Common myeloid progenitor, CD34-positive (primary cell): ENCODE measurements around the gene ALG12.

ENCODE experiments used
- CTCF ChIA-PET: fragments of 350-600 bp; sonication (Branson Sonifier 250); formaldehyde crosslinking; loops from one replicate; lab custom pipeline; 2021; ENCODE audit warnings: antibody characterized with exemption; lab: Charles Lee
- POLR2A ChIA-PET: fragments of 350-600 bp; sonication (Branson Sonifier 250); formaldehyde crosslinking; loops from one replicate; lab custom pipeline; 2021; ENCODE audit warnings: antibody characterized with exemption; lab: Charles Lee
- DNase-seq, 3 donors: peaks; one replicate each; pipeline versions ENCODE4 v3.0.0 to v3.0.0-alpha.2; 2013
- H3K27ac ChIP-seq, 2 experiments: 1 replicate in 1 of 2; 2 replicates in 1 of 2; pipeline ENCODE4 v1.7.0; 2013; ENCODE audit warnings: inconsistent platforms in 2 of 2, low read length in 2 of 2, mild to moderate bottlenecking in 2 of 2, low read depth in 1 of 2, moderate library complexity in 1 of 2; ENCODE audit not compliant: severe bottlenecking in 2 of 2, insufficient read depth in 1 of 2, poor library complexity in 1 of 2
- H3K27me3 ChIP-seq, 5 experiments: replicated peaks in 2 of 5; 1 replicate in 3 of 5; 2 replicates in 2 of 5; pipeline versions ENCODE4 v1.6.1 to v1.7.0; 2013; ENCODE audit warnings: low read length in 4 of 5, mild to moderate bottlenecking in 2 of 5, moderate library complexity in 2 of 5, inconsistent platforms in 1 of 5; ENCODE audit not compliant: insufficient read depth in 5 of 5, control insufficient read depth in 4 of 5
- H3K36me3 ChIP-seq, 4 experiments: 1 replicate in 2 of 4; 2 replicates in 2 of 4; pipeline versions ENCODE4 v1.6.1 to v1.7.0; 2013; ENCODE audit warnings: low read length in 3 of 4, control low read depth in 1 of 4, mild to moderate bottlenecking in 1 of 4; ENCODE audit not compliant: control insufficient read depth in 4 of 4, insufficient read depth in 4 of 4
- H3K4me1 ChIP-seq, 4 experiments: 1 replicate in 3 of 4; 2 replicates in 1 of 4; pipeline versions ENCODE4 v1.6.1 to v1.7.1; 2013; ENCODE audit warnings: low read length in 3 of 4, mild to moderate bottlenecking in 3 of 4, control low read depth in 1 of 4, inconsistent platforms in 1 of 4, moderate library complexity in 1 of 4; ENCODE audit not compliant: control insufficient read depth in 4 of 4, insufficient read depth in 4 of 4; ENCODE audit errors: control extremely low read depth in 1 of 4
- H3K4me3 ChIP-seq, 7 experiments: 1 replicate in 4 of 7; 2 replicates in 3 of 7; pipeline versions ENCODE4 v1.5.1 to v1.7.0; 2013; ENCODE audit warnings: mild to moderate bottlenecking in 7 of 7, low read length in 6 of 7, moderate library complexity in 6 of 7, inconsistent platforms in 2 of 7, low read depth in 2 of 7, control low read depth in 1 of 7; ENCODE audit not compliant: insufficient read depth in 4 of 7, control insufficient read depth in 1 of 7; ENCODE audit errors: extremely low read depth in 1 of 7
- H3K9me3 ChIP-seq, 5 experiments: 1 replicate in 4 of 5; 2 replicates in 1 of 5; pipeline versions ENCODE4 v1.6.1 to v1.7.1; 2013; ENCODE audit warnings: low read length in 4 of 5, mild to moderate bottlenecking in 2 of 5, inconsistent platforms in 1 of 5, low read depth in 1 of 5, moderate library complexity in 1 of 5; ENCODE audit not compliant: control insufficient read depth in 4 of 5, insufficient read depth in 2 of 5; ENCODE audit errors: control extremely low read depth in 1 of 5
- WGBS: methylation state at CpG from one replicate; pipeline ENCODE4 v1.1.5; 2013; ENCODE audit not compliant: insufficient coverage; 5-methylcytosine and 5-hydroxymethylcytosine counted together

Gene ALG12

GRCh38 chr22:49904040-49904369, 14.2 kb downstream of the ALG12 start:
- 91% methylated on average over 11 of the region's 11 CpGs for WGBS
- ChIA-PET POLR2A (no interaction called here), CTCF (no interaction called here)
- no peak overlapping the region for H3K4me3 ChIP-seq
- H3K36me3 ChIP-seq: peaks cover 17 to 73% (median 61%) of the 10 kb centered on the region in 4 experiments
- H3K27ac ChIP-seq: no peak overlapping the region
- H3K9me3 ChIP-seq: no peaks in the 10 kb centered on the region
- no peaks in the 10 kb centered on the region for H3K4me1 ChIP-seq
- H3K27me3 ChIP-seq: no peaks in the 10 kb centered on the region
- no peak for DNase-seq

GRCh38 chr22:49903322-49904039, 14.8 kb downstream of the ALG12 start:
- peaks cover 17 to 72% (median 58%) of the 10 kb centered on the region in 4 experiments for H3K36me3 ChIP-seq
- H3K27me3 ChIP-seq: no peaks in the 10 kb centered on the region
- CTCF ChIA-PET: interaction anchor here (0.7 to 1.0 kb wide), 3 partner anchors 9 to 44 kb away, joined by 3 read pairs; no protein-coding TSS in a partner anchor
- no peak for DNase-seq
- WGBS: 95% methylated on average over 15 of the region's 17 CpGs
- H3K4me3 ChIP-seq: no peak overlapping the region
- H3K4me1 ChIP-seq: no peaks in the 10 kb centered on the region
- POLR2A ChIA-PET: no interaction called here
- H3K27ac ChIP-seq: no peak overlapping the region
- H3K9me3 ChIP-seq: no peaks in the 10 kb centered on the region

DNA sequence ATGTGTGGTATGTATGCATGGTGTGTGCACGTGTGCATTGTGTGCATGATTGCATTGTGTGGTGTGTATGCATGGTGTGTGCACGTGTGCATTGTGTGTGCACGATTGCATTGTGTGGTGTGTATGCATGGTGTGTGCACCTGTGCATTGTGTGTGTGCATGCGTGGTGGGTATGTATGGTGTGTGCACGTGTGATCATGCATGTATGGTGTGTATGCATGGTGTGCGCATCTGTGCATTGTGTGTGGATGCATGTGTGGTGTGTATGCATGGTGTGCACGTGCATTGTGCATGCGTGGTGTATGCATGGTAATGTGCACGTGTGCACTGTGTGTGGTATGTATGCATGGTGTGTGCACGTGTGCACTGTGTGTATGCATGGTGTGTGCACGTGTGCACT, 16.8 kb downstream of the ALG12 start:
- 95% methylated on average over 8 of the region's 11 CpGs for WGBS

DNA sequence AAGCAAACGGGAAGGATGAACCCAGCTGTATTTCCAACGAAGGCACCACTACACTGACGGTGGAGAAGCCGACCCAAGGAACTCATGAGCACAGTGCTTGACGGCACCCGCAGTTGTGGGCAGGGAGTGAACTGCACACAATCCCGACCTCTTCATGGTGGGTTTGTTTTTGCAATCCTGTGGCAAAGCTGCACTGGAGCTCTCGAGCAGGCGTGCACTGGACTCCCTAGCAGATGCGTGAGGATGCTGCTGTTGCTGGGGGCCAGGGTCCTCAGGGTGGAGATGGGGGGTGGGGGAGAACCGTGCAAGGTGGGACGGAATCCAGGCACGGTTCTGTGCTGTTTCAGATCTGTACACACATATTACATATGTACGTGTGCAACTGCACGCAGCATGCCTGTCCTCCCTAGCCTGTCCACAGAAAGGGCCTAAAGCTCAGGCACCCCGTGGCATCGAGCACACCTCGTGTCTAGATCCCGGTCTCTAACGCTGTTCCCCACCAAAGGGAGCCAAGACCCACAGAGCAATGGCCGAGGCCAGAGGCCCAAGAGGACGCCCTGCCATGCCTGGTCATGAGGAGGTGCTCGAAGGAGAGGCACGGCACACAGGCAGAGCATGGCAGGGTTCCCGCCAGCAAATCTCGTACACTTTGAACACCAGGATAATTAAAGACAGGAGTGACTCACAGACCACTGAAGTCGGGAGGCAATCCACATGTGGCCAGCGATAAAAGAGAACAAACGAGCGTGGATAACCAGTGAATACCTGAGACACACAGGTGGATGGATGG, 17.6 kb downstream of the ALG12 start:
- WGBS: 97% methylated on average over 24 of the region's 30 CpGs
- ChIA-PET POLR2A (interaction anchor here (0.6 kb wide), 1 partner anchor 88 kb away, joined by 3 read pairs; no protein-coding TSS in a partner anchor), CTCF (interaction anchor here (0.6 to 1.0 kb wide), 2 partner anchors 11 to 14 kb away, joined by 3 read pairs; no protein-coding TSS in a partner anchor)
- no peak for DNase-seq
- Histone ChIP-seq H3K27ac (no peak overlapping the region), H3K9me3 (no peaks in the 10 kb centered on the region), H3K4me1 (no peaks in the 10 kb centered on the region), H3K4me3 (no peak overlapping the region), H3K36me3 (peaks cover 13 to 55% (median 44%) of the 10 kb centered on the region in 4 experiments), H3K27me3 (no peaks in the 10 kb centered on the region)

More for the DNA sequence above, 16.8 kb downstream of the ALG12 start:
- Histone ChIP-seq H3K4me3 (no peak overlapping the region), H3K4me1 (no peaks in the 10 kb centered on the region), H3K9me3 (no peaks in the 10 kb centered on the region), H3K36me3 (peaks cover 13 to 62% (median 49%) of the 10 kb centered on the region in 4 experiments), H3K27ac (no peak overlapping the region), H3K27me3 (no peaks in the 10 kb centered on the region)
- CTCF ChIA-PET: no interaction called here
- POLR2A ChIA-PET: no interaction called here
- DNase-seq: no peak

- POLR2A ChIA-PET: no interaction called here
- WGBS: 88% methylated on average over 3 of the region's 6 CpGs
- Histone ChIP-seq H3K36me3 (peaks cover 12 to 55% (median 40%) of the 10 kb centered on the region in 4 experiments), H3K4me3 (no peak overlapping the region), H3K9me3 (peaks cover 0 to 4% (median 0%) of the 10 kb centered on the region in 5 experiments), H3K27ac (no peak overlapping the region), H3K4me1 (no peaks in the 10 kb centered on the region), H3K27me3 (no peaks in the 10 kb centered on the region)
- DNase-seq: no peak
- CTCF ChIA-PET: interaction anchor here (1.0 kb wide), 1 partner anchor 10 kb away, joined by 3 read pairs; no protein-coding TSS in a partner anchor
Observed at GRCh38 chr22:49899530-49899929, 18.7 kb downstream of the ALG12 start.

- 100% methylated on average over 3 of the region's 8 CpGs for WGBS
- no peak overlapping the region for H3K27ac ChIP-seq
- CTCF ChIA-PET: no interaction called here
- peaks cover 11 to 52% (median 36%) of the 10 kb centered on the region in 4 experiments for H3K36me3 ChIP-seq
- peaks cover 0 to 20% (median 4%) of the 10 kb centered on the region in 5 experiments for H3K9me3 ChIP-seq
- POLR2A ChIA-PET: interaction anchor here (0.6 kb wide), 1 partner anchor 17 kb away, joined by 3 read pairs; no protein-coding TSS in a partner anchor
- H3K27me3 ChIP-seq: no peaks in the 10 kb centered on the region
- H3K4me1 ChIP-seq: no peaks in the 10 kb centered on the region
- DNase-seq: no peak
- no peak overlapping the region for H3K4me3 ChIP-seq
Observed at GRCh38 chr22:49897015-49897684, 21.1 kb downstream of the ALG12 start.
